ENCODE measurements around the gene MYL6B.

DNA sequence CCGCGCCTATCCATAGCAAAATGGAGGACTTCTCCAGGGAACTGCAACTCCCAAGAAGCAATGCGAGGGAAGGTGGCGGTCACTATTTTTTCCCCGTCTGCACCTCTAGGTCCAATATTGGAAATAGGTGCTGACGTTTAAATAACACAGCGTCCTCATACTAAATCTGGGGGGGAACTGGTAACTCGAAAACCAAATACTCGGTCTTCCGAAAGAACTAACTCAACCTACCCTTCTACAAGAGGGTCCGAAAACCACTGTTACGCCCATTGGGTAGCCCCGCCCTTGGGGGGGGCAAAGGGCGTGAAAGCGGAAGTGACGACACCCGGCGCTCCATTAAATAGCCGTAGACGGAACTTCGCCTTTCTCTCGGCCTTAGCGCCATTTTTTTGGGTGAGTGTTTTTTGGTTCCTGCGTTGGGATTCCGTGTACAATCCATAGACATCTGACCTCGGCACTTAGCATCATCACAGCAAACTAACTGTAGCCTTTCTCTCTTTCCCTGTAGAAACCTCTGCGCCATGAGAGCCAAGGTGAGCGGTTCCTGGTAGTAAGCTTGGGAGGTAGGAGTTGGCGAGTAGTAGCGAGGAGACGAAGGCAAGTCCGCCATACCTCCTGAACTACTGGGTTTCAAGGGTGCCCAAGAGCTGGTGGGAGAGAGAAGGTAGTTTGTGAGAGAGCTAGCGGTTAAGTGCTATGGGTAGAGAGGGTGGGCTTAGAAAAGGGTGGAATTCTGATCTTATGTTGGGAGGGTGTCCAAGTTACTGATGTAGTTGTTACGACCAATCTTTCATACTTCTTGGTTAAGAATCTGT, 35.9 kb upstream of the MYL6B start, which contains the start of gene RPL41:
- no peak for TF ChIP-seq EZH2phosphoT487 (IDR thresholded peaks at IDR 0.05; ENCODE audit: borderline replicate concordance, low read length)
- TF ChIP-seq, protein P1, sequence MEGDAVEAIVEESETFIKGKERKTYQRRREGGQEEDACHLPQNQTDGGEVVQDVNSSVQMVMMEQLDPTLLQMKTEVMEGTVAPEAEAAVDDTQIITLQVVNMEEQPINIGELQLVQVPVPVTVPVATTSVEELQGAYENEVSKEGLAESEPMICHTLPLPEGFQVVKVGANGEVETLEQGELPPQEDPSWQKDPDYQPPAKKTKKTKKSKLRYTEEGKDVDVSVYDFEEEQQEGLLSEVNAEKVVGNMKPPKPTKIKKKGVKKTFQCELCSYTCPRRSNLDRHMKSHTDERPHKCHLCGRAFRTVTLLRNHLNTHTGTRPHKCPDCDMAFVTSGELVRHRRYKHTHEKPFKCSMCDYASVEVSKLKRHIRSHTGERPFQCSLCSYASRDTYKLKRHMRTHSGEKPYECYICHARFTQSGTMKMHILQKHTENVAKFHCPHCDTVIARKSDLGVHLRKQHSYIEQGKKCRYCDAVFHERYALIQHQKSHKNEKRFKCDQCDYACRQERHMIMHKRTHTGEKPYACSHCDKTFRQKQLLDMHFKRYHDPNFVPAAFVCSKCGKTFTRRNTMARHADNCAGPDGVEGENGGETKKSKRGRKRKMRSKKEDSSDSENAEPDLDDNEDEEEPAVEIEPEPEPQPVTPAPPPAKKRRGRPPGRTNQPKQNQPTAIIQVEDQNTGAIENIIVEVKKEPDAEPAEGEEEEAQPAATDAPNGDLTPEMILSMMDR (conservative IDR thresholded peaks at IDR 0.05; ENCODE audit: low read depth, low read length): no peak
- no peak for TF ChIP-seq EZH2 (IDR thresholded peaks at IDR 0.05; ENCODE audit: low read length, unreplicated experiment)
